Lung (tissue), 12 donors: Measurements from ENCODE around the gene CTNNB1. TPM values are rescaled to one million over a fixed set of nuclear protein-coding genes. Genes with fewer than 3 reads are reported as not detected.

Experiments
- ATAC-seq: fragments of 200-7000 bp; cut with Tn5 transposase; one replicate; pipeline ENCODE4 v1.9.1; 2020; ENCODE audit warnings: moderate number of reproducible peaks; ENCODE audit not compliant: insufficient read depth, low FRiP score
- DNase-seq, 3 donors: peaks; one replicate each; pipeline ENCODE4 v3.0.0-alpha.2; 2013 to 2017
- H3K27ac ChIP-seq, 2 donors: one replicate each; pipeline ENCODE4 v1.5.1; 2013; ENCODE audit warnings: mild to moderate bottlenecking in 2 of 2, moderate library complexity in 2 of 2, control low read depth in 1 of 2, inconsistent platforms in 1 of 2, low read depth in 1 of 2, low read length in 1 of 2
- H3K27me3 ChIP-seq, 3 donors: one replicate each; pipeline ENCODE4 v1.5.1; 2013; ENCODE audit warnings: low read length in 2 of 3; ENCODE audit not compliant: control insufficient read depth in 3 of 3, insufficient read depth in 3 of 3
- H3K36me3 ChIP-seq, 4 donors: one replicate each; pipeline ENCODE4 v1.5.1; 2013; ENCODE audit warnings: low read length in 4 of 4, mild to moderate bottlenecking in 1 of 4, moderate library complexity in 1 of 4; ENCODE audit not compliant: control insufficient read depth in 4 of 4, insufficient read depth in 4 of 4
- H3K4me1 ChIP-seq, 5 donors: one replicate each; pipeline ENCODE4 v1.5.1; 2013; ENCODE audit warnings: low read length in 5 of 5, mild to moderate bottlenecking in 2 of 5, moderate library complexity in 1 of 5; ENCODE audit not compliant: control insufficient read depth in 5 of 5, insufficient read depth in 5 of 5
- H3K4me3 ChIP-seq: one replicate; pipeline ENCODE4 v1.5.1; 2013; ENCODE audit warnings: mild to moderate bottlenecking, control low read depth, moderate library complexity
- H3K9ac ChIP-seq, 2 donors: one replicate each; pipeline ENCODE4 v1.5.1; 2013; ENCODE audit warnings: low read length in 2 of 2, control low read depth in 1 of 2; ENCODE audit not compliant: insufficient read depth in 1 of 2
- H3K9me3 ChIP-seq, 4 donors: one replicate each; pipeline ENCODE4 v1.5.1; 2013; ENCODE audit warnings: low read length in 3 of 4, mild to moderate bottlenecking in 1 of 4, moderate library complexity in 1 of 4; ENCODE audit not compliant: control insufficient read depth in 4 of 4, insufficient read depth in 3 of 4
- CTCF ChIP-seq: IDR thresholded peaks from 2 replicates; pipeline ENCODE4 v1.5.1; 2012; ENCODE audit warnings: mild to moderate bottlenecking; ENCODE audit errors: control extremely low read depth, extremely low read depth
- WGBS, 2 donors: extraction: QIAGEN DNeasy Blood & Tissue Kit; methylation state at CpG; one replicate each; pipeline ENCODE4 v1.1.7; 2013; 5-methylcytosine and 5-hydroxymethylcytosine counted together
- polyA plus RNA-seq, 2 donors: library from polyadenylated mRNA; stranded (reverse); fragments of 200-250 nt; gene quantifications; one replicate each; pipeline ENCODE4 v1.2.1, GENCODE V29; 2013
- total RNA-seq, 2 donors: library from RNA; depleted of rRNA in 1 of 2; stranded (reverse); fragments of >200 nt in 1 of 2; gene quantifications; one replicate each; pipeline ENCODE4 v1.2.1, GENCODE V29; 2014 to 2021
- donor health status: control.
- donor health status: control.
- donor health status: Bipolar disorder and iron deficiency.
- donor health status: healthy.
- donor health status: DM: yes; HTN: yes; CAD: no.

CTNNB1 gene
- total and polyA plus RNA-seq, 4 donors, result 90.3 to 631 (median 315) TPM

- no peak overlapping the region for H3K9ac ChIP-seq
- no peak for TF ChIP-seq CTCF
- ATAC-seq, result no peak
- no peaks in the 10 kb centered on the region for H3K9me3 ChIP-seq
- peaks cover 0 to 4% (median 1%) of the 10 kb centered on the region in 4 donors for H3K36me3 ChIP-seq
- no peak overlapping the region for H3K27ac ChIP-seq
- no peak overlapping the region for H3K4me3 ChIP-seq
- no peaks in the 10 kb centered on the region for H3K27me3 ChIP-seq
- no peak for DNase-seq
- 76% methylated on average over 2 of the region's 2 CpGs for WGBS, 2 donors
- H3K4me1 ChIP-seq, result peaks cover 0 to 41% (median 7%) of the 10 kb centered on the region in 5 donors
Measured at GRCh38 chr3:41216422-41216821, 17.1 kb downstream of the CTNNB1 start.

DNA sequence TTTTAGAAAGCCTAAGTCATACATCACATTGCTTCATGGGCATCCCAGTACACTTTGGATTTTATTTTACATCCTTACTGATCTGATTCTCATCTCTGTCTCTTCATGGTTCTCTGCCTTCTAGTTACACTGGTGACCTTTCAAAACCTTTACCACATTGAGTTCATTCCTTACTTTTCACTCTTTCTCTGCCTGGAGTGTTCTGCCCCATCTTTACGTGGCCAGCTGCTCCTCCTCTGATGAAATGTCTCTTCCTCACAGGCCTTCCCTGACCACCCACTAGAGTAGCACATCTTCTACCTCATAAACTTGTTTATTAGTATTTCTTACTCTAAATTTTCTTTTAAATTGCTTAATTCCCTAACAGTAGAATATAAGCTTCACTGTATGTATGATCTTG, 17.7 kb downstream of the CTNNB1 start:
- no peak overlapping the region for H3K9ac ChIP-seq
- DNase-seq (no peak), ATAC-seq (no peak)
- peaks cover 0 to 40% (median 9%) of the 10 kb centered on the region in 5 donors for H3K4me1 ChIP-seq
- no peak for TF ChIP-seq CTCF
- 25 to 41% methylated on average over 1 of the region's 1 CpG for WGBS, 2 donors
- H3K4me3 ChIP-seq, result no peak overlapping the region
- H3K36me3 ChIP-seq, result no peaks in the 10 kb centered on the region
- H3K27me3 ChIP-seq, result no peaks in the 10 kb centered on the region
- no peaks in the 10 kb centered on the region for H3K9me3 ChIP-seq
- H3K27ac ChIP-seq, result no peak overlapping the region

GRCh38 chr3:41219424-41219823, 20.1 kb downstream of the CTNNB1 start:
- H3K4me3 ChIP-seq, result no peak overlapping the region

More at GRCh38 chr3:41219424-41219823, 20.1 kb downstream of the CTNNB1 start:
- Histone ChIP-seq H3K27ac (no peak overlapping the region), H3K9ac (no peak overlapping the region), H3K4me1 (peaks cover 5 to 38% (median 14%) of the 10 kb centered on the region in 5 donors), H3K9me3 (no peaks in the 10 kb centered on the region), H3K27me3 (no peaks in the 10 kb centered on the region), H3K36me3 (peaks cover 0 to 2% (median 1%) of the 10 kb centered on the region in 4 donors)
- ATAC-seq, result no peak
- no peak for TF ChIP-seq CTCF
- WGBS, 2 donors, result 82 to 96% methylated on average over 1 of the region's 1 CpG
- DNase-seq, result no peak
